Umbilical cord (tissue), 2 donors: ENCODE results near the gene HNRNPA3. TPM values are rescaled to one million over a fixed set of nuclear protein-coding genes. Genes with fewer than 3 reads are reported as not detected.
"Not testable (repeated sequence)": the region's sequence is repeated elsewhere in the genome, so short reads cannot be mapped to it uniquely, and the experiment has no call there.

Experiments used
- DNase-seq: peaks from one replicate; pipeline ENCODE4 v3.0.0-alpha.2; 2015; ENCODE audit warnings: low spot score
- total RNA-seq: library from RNA; depleted of rRNA; stranded (reverse); fragments of >200 nt; gene quantifications from one replicate; pipeline ENCODE4 v1.2.3, GENCODE V29; 2014; ENCODE audit warnings: low replicate concordance; ENCODE audit not compliant: insufficient read depth

HNRNPA3 gene
- total RNA-seq, 1 donor from 2014 or later = 46.7 TPM

- DNase-seq = no peak
Observed at GRCh38 chr2:177254433-177255226, 42.0 kb downstream of the HNRNPA3 start.

DNA sequence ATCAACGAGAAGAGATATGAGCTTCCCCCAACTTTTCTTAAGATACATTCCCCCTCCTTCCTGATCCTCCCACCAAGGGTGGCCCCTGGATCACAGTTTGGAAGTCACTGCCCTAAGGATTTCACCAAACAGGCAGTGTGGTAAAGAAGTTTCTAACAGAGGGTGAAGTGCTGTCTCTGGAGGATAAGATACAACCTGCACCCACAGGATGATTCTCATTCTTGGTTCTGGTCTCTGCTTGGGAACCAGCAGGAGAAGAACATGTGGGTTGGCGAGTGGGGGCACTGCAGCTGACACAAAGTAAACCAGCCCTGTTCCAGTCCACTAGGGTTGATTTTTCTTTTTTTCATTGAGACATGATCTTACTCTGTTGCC is 42.6 kb downstream of the HNRNPA3 start:
- DNase-seq = no peak

DNA sequence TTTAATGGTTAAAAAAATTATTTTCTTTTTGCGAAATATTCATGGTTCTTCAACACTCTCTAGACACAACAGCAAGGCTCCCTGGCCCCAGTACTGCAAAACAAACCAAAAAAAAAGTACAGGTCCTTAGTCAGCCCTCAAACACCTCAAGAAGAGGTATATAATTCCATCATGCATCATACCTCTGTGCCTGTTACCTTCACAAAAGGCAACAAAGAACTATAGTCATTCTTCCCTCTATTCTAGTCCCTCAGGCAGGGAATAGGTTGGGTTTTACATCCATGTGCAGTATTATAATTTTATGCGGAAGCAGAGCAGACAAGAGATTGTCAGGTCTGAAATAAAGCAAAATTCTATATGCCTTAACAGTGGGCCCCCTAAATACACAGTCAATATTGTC is 43.4 kb downstream of the HNRNPA3 start:
- DNase-seq = no peak

- no peak for DNase-seq
Observed at GRCh38 chr2:177256695-177257094, 44.1 kb downstream of the HNRNPA3 start.

GRCh38 chr2:177257471-177257870 is 44.9 kb downstream of the HNRNPA3 start:
- no peak for DNase-seq

GRCh38 chr2:177258059-177258458 is 45.5 kb downstream of the HNRNPA3 start:
- DNase-seq = no peak

- DNase-seq = peak; percentile 61
Observed at GRCh38 chr2:177260379-177260778, 47.8 kb downstream of the HNRNPA3 start.

- no peak for DNase-seq
Observed at GRCh38 chr2:177261116-177262060, 48.8 kb downstream of the HNRNPA3 start.

DNA sequence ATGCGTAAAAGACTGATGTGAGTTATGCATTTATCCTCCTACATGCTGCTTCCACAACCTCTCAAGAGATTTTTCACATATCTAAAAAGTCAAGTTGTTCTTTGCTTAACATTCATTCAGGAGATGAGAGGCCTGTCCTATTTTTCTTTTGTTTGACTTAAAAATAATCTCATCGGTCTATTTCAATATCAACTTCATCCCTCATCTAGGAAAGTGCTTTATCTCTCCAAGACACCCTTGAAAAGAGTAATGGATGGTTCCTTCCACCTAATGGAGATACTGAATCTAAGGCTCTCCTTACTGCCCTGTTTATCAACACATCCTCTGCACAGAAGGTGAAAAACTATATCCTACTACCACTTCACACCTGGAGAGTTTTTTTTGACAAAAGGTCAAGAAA is 49.5 kb downstream of the HNRNPA3 start:
- no peak for DNase-seq

- DNase-seq = no peak
Observed at GRCh38 chr2:177262958-177263450, 50.4 kb downstream of the HNRNPA3 start.

DNA sequence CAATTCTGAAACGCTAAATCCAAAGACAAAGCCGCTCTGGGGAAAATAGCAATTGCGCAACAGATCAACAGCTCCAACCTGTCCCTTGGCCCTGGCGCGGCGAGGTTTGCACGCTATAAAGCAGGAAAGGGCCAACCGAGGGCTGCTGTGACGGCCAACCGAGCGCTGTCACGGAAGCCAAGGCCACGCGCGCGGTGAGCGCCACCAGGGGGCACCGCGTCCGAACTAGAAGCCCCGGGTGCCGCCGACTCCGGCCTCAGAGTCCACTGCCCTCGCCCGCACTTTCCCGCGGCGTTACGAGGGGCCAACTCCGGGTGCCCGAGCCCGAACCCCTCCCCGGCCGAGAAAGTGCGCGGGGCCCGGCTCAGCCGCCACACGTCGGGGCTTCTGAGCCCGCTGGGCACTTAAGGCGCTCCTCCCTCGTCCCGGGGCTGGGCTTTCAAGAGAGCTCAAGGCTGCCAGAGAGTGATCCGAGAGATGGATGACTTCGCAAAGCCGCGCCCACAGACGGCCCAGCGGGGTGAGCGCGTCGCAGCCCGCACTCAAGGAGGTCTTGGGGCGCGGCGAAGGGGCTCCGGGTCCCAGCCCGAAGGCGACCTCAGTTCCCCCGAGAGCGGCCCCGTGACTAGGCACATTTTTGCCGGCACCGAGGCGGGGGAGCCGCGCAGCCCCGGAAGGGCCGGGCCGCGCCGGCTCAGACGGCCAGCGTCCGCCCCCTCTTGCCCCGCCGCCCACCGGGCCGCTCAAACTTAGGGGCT is 51.0 kb downstream of the HNRNPA3 start:
- peak; percentile 98 for DNase-seq

- DNase-seq = no peak
Observed at GRCh38 chr2:177264209-177264692, 51.7 kb downstream of the HNRNPA3 start.

DNA sequence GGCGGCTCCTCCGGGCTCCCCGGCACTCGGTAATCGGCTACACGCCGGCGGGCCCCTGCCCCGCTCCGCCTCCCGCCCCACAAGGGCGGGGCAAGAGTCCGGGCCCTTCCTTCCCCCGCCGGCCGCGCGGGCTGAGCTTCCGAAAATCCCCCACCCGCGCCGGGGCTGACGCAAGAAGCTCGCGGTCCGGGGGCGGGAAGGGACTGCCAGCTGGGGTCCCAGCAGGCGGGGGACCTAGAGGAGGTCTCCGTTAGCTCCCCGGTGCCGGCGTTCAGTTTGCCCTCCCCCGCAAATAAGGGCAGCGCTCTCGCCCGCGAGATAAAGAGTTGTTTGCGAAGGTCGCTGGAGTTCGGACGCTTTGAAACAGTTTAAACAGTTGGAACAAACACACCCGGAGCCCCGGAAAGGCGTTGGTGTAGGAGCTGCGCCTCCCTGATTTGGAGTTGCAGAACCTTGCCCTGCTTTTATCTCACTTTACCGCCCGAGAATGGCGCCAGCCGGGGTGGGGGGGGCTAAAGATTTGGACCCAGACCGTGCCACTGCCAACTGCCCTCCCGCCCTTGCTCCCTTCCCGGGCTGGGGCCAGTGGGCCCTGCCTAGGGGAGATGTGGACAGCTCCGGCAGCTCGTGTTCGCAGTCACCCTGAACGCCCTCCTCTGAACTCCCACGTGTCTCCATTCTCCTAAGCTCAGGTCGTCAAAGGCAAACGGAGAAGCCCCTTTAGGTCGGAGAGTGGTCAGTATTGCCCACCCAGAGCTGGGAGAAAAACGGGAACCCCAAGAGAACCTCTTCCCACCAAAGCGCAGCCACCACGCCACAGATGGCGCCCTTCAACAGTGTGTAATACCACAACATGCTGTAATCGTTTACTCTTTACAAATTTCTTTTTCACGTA is 52.3 kb downstream of the HNRNPA3 start, which contains the start of gene NFE2L2:
TSS of gene NFE2L2 (minus strand) at position 35 of the 895 bp plus-strand sequence. CDS start 151 bp downstream, outside the sequence.
- peak; percentile 95 for DNase-seq

- peak; percentile 70 for DNase-seq
Observed at GRCh38 chr2:177265824-177266817, 53.5 kb downstream of the HNRNPA3 start.

DNA sequence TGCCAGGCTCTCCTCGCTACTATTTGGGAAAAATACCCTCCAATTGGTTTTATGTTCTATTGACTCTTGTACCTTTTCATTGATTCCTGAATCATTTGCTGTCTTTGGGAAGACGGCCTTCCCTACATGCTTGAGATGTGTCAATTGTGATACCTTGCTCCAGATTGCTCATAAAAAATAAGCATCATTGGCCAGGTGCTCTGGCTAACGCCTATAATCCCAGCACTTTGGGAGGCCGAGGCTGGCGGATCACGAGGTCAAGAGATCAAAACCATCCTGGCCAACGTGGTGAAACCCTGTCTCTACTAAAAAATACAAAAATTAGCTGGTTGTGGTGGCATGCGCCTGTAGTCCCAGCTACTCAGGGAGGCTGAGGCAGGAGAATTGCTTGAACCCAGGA is 54.4 kb downstream of the HNRNPA3 start:
- DNase-seq = not testable (repeated sequence)

GRCh38 chr2:177268187-177268871 is 55.7 kb downstream of the HNRNPA3 start:
- no peak for DNase-seq

GRCh38 chr2:177268901-177269300 is 56.3 kb downstream of the HNRNPA3 start:
- no peak for DNase-seq

DNA sequence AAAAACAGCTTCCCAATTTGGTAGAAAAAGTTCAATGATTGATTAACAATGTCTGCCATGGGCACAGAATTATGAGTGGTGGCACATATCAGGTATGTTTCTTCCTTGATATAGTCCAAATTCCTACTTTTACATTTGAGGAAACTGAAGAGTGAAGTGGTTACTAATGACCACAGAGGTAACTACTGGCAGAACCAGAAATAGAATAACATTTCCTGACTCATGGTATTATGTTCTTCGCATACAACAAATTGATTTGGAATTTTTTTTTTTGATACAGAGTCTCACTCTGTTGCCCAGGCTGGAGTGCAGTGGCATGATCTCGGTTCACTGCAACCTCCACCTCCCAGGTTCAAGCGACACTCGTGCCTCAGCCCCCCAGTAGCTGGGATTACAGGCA is 57.9 kb downstream of the HNRNPA3 start:
- DNase-seq = no peak
